ENCODE results near the gene RBBP8NL.

DNA sequence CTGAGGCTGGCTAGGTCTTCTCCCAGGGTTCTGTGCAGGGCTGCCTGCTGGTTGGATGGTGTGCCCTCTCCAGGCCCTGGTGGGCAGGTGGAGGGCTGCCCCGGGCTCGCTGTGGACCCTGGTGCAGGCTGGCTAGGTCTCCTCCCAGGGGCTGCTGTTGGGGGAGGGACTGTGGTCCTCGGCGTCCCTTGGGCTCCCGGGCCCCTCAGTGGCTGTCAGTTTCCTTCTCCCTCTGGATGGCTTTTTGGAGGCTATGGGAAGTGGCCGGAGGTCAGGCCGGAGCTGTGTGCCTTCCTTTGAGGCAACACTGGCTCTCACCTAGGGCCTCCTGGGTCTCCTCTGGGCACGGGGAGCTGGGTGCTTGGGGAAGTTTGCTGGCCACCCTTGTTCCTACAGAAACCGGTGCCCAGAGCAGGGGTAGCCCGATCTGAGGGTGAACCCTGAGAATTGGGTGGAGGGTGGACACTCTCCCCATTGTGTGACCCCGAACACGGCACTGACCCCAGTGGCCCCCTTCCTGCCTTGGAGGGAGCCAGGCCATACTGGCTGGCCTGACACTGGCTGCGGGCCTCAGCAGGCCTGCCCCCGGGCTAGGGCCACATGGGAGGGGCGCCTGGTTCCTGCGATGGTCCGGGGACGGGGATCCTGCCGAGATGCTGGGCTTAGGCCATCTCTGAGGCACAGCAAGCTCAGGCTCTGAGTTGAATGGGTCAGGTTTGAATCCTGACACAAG, 16.4 kb downstream of the RBBP8NL start:
- no peak for TF ChIP-seq POLR2A (IDR thresholded peaks at IDR 0.05; ENCODE audit: low read depth, low read length)
- TF ChIP-seq, protein P1, sequence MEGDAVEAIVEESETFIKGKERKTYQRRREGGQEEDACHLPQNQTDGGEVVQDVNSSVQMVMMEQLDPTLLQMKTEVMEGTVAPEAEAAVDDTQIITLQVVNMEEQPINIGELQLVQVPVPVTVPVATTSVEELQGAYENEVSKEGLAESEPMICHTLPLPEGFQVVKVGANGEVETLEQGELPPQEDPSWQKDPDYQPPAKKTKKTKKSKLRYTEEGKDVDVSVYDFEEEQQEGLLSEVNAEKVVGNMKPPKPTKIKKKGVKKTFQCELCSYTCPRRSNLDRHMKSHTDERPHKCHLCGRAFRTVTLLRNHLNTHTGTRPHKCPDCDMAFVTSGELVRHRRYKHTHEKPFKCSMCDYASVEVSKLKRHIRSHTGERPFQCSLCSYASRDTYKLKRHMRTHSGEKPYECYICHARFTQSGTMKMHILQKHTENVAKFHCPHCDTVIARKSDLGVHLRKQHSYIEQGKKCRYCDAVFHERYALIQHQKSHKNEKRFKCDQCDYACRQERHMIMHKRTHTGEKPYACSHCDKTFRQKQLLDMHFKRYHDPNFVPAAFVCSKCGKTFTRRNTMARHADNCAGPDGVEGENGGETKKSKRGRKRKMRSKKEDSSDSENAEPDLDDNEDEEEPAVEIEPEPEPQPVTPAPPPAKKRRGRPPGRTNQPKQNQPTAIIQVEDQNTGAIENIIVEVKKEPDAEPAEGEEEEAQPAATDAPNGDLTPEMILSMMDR (IDR thresholded peaks at IDR 0.05; ENCODE audit: extremely low read depth in 1 of 2, insufficient read depth in 1 of 2, low read depth in 1 of 2, low read length in 2 of 2) = no peak
- no peak for TF ChIP-seq EZH2 (IDR thresholded peaks at IDR 0.05; ENCODE audit: borderline replicate concordance, low read depth, low read length, severe bottlenecking)
- TF ChIP-seq, protein P2, sequence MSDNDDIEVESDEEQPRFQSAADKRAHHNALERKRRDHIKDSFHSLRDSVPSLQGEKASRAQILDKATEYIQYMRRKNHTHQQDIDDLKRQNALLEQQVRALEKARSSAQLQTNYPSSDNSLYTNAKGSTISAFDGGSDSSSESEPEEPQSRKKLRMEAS (IDR thresholded peaks at IDR 0.05; ENCODE audit: insufficient read depth, insufficient read length) = no peak
- no peak for TF ChIP-seq POLR2AphosphoS5 (IDR thresholded peaks at IDR 0.05; ENCODE audit: insufficient read depth, low read depth, low read length)
- no peak for TF ChIP-seq JUN (IDR thresholded peaks at IDR 0.05; ENCODE audit: borderline replicate concordance, insufficient read depth, insufficient read length, low read depth)
- TF ChIP-seq MYC (IDR thresholded peaks at IDR 0.05; ENCODE audit: low read depth, low read length) = no peak
